Trophoblast cell (in vitro differentiated cells and primary cell): Measurements from ENCODE around the gene ZSWIM6.

Experiments used
- DNase-seq, 2 donors: peaks; one replicate each; pipeline ENCODE4 v3.0.0-alpha.2; 2016
- H2AFZ ChIP-seq: 2 replicates; pipeline ENCODE4 v1.6.1; 2013; ENCODE audit warnings: low read length, moderate library complexity, mild to moderate bottlenecking; ENCODE audit not compliant: insufficient read depth, poor library complexity
- H2AK5ac ChIP-seq: 2 replicates; pipeline ENCODE4 v1.6.1; 2013; ENCODE audit warnings: mild to moderate bottlenecking, low read length
- H2BK120ac ChIP-seq: 2 replicates; pipeline ENCODE4 v1.6.1; 2013; ENCODE audit warnings: low read length, mild to moderate bottlenecking, moderate library complexity; ENCODE audit not compliant: insufficient read depth, poor library complexity
- H2BK12ac ChIP-seq: 2 replicates; pipeline ENCODE4 v1.6.1; 2013; ENCODE audit warnings: mild to moderate bottlenecking, low read length, moderate library complexity
- H2BK5ac ChIP-seq: 2 replicates; pipeline ENCODE4 v1.6.1; 2013; ENCODE audit warnings: low read length, low read depth, moderate library complexity, mild to moderate bottlenecking; ENCODE audit not compliant: poor library complexity
- H3K14ac ChIP-seq: 2 replicates; pipeline ENCODE4 v1.6.1; 2013; ENCODE audit warnings: mild to moderate bottlenecking, low read length
- H3K18ac ChIP-seq: 2 replicates; pipeline ENCODE4 v1.6.1; 2013; ENCODE audit warnings: mild to moderate bottlenecking, low read length
- H3K23ac ChIP-seq: 2 replicates; pipeline ENCODE4 v1.6.1; 2013; ENCODE audit warnings: low read length
- H3K27ac ChIP-seq: 2 replicates; pipeline ENCODE4 v1.5.1; 2013; ENCODE audit warnings: low read depth, mild to moderate bottlenecking, inconsistent platforms, low read length, moderate library complexity
- H3K27me3 ChIP-seq: 2 replicates; pipeline ENCODE4 v1.6.1; 2013; ENCODE audit warnings: inconsistent platforms, mild to moderate bottlenecking, low read length, moderate library complexity; ENCODE audit not compliant: insufficient read depth
- H3K36me3 ChIP-seq, 2 experiments: 1 replicate in 1 of 2; 2 replicates in 1 of 2; pipeline ENCODE4 v1.6.1; 2013; ENCODE audit warnings: low read length in 2 of 2, mild to moderate bottlenecking in 2 of 2, moderate library complexity in 1 of 2; ENCODE audit not compliant: insufficient read depth in 2 of 2, control insufficient read depth in 1 of 2
- H3K4ac ChIP-seq: 2 replicates; pipeline ENCODE4 v1.6.1; 2013; ENCODE audit warnings: low read depth, mild to moderate bottlenecking, low read length, moderate library complexity
- H3K4me1 ChIP-seq, 2 experiments: 1 replicate in 1 of 2; 2 replicates in 1 of 2; pipeline ENCODE4 v1.6.1; 2013; ENCODE audit warnings: low read length in 2 of 2, mild to moderate bottlenecking in 2 of 2, moderate library complexity in 1 of 2; ENCODE audit not compliant: insufficient read depth in 2 of 2, control insufficient read depth in 1 of 2
- H3K4me2 ChIP-seq: 2 replicates; pipeline ENCODE4 v1.6.1; 2013; ENCODE audit warnings: inconsistent platforms, mild to moderate bottlenecking, low read length, moderate library complexity
- H3K4me3 ChIP-seq: 2 replicates; pipeline ENCODE4 v1.5.1; 2013; ENCODE audit warnings: mild to moderate bottlenecking, low read depth, low read length, inconsistent platforms
- H3K79me1 ChIP-seq: one replicate; pipeline ENCODE4 v1.6.1; 2013; ENCODE audit warnings: low read length
- H3K79me2 ChIP-seq: 2 replicates; pipeline ENCODE4 v1.6.1; 2013; ENCODE audit warnings: low read length, mild to moderate bottlenecking; ENCODE audit not compliant: control insufficient read depth, insufficient read depth, poor library complexity
- H3K9ac ChIP-seq: 2 replicates; pipeline ENCODE4 v1.6.1; 2013; ENCODE audit warnings: mild to moderate bottlenecking, low read length
- H3K9me3 ChIP-seq: 2 replicates; pipeline ENCODE4 v1.6.1; 2013; ENCODE audit warnings: low read depth, mild to moderate bottlenecking, control low read depth, inconsistent platforms, low read length; ENCODE audit not compliant: insufficient read depth
- H4K12ac ChIP-seq: 2 replicates; pipeline ENCODE4 v1.6.1; 2013; ENCODE audit warnings: low read depth, mild to moderate bottlenecking, low read length, moderate library complexity
- H4K8ac ChIP-seq: 2 replicates; pipeline ENCODE4 v1.6.1; 2013; ENCODE audit warnings: low read depth, mild to moderate bottlenecking, low read length, moderate library complexity
- H4K91ac ChIP-seq: one replicate; pipeline ENCODE4 v1.6.1; 2013; ENCODE audit warnings: low read depth, mild to moderate bottlenecking, low read length, moderate library complexity
- WGBS: extraction: QIAGEN DNeasy Blood & Tissue Kit; methylation state at CpG from one replicate; pipeline ENCODE4 v1.1.7; 2013; ENCODE audit warnings: missing lambda C conversion rate; ENCODE audit not compliant: insufficient read length, insufficient coverage; ENCODE audit errors: extremely low coverage; 5-methylcytosine and 5-hydroxymethylcytosine counted together

The ZSWIM6 gene

DNA sequence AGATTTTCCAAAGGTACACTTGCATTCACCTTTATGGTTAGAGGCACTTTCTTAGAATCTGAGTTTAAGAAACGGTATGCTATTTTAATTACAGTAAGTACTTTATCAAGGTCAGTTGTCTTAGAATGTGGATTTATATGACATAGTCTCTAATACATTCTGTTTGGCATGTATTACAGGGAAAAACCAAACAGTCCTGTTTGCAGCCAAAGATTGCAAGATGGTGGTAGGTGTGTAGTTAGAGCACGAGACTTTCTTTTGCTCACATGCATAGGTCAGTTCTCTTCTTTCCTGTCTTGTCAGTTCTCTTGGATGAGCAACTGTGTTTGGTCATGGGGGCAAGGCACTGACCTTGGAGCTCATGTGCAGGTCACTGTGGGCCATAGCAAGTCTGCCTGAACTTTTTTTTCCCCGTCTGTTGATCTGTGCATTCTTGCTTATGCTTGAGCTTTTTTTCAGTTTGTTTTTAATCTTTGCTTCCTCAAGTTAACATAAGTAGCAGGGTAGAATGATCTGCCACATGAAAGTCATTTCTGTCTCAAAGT is 20.6 kb downstream of the ZSWIM6 start:
- Histone ChIP-seq H4K8ac (no peak overlapping the region), H3K9ac (no peak overlapping the region), H2BK12ac (no peak overlapping the region), H3K27ac (no peak overlapping the region), H4K91ac (no peak overlapping the region), H3K23ac (no peak overlapping the region), H3K4ac (no peak overlapping the region), H2AFZ (no peak overlapping the region), H2AK5ac (no peak overlapping the region), H3K14ac (no peak overlapping the region), H3K79me1 (no peaks in the 10 kb centered on the region), H3K4me2 (no peak overlapping the region), H2BK5ac (no peak overlapping the region), H3K36me3 (peaks cover 0 to 1% of the 10 kb centered on the region in 2 experiments), H3K4me1 (peaks cover 0 to 2% of the 10 kb centered on the region in 2 experiments), H3K27me3 (no peaks in the 10 kb centered on the region), H3K4me3 (no peak overlapping the region), H2BK120ac (no peak overlapping the region), H3K9me3 (no peaks in the 10 kb centered on the region), H3K18ac (no peak overlapping the region), H4K12ac (no peak overlapping the region), H3K79me2 (no peaks in the 10 kb centered on the region)
- WGBS: no CpG with 5 or more reads among the region's 3 CpGs
- DNase-seq: no peak

DNA sequence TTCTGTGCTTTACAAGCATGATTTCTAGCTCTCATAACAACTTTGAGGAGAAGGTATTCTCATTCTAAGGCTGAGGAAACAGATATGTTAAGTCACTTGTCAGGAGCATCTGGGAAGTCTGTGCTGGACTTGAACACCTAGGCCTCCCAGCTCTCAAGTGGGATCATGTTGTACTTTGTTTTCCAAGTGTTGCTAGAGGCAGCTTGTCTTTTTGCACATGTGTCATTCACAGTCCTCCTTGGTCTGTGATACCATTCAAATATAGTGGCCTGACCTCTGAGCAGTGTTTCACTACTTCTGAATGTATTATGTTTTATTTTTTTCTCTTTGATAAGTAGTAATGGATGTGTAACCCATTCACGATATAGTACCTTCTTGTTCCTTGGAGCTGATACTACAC is 21.2 kb downstream of the ZSWIM6 start:
- Histone ChIP-seq H4K12ac (no peak overlapping the region), H3K9me3 (no peaks in the 10 kb centered on the region), H3K4me3 (no peak overlapping the region), H3K79me2 (no peaks in the 10 kb centered on the region), H3K4ac (no peak overlapping the region), H3K14ac (no peak overlapping the region), H2BK5ac (no peak overlapping the region), H3K36me3 (peaks cover 0 to 1% of the 10 kb centered on the region in 2 experiments), H3K23ac (no peak overlapping the region), H4K8ac (no peak overlapping the region), H3K27ac (no peak overlapping the region), H3K4me2 (no peak overlapping the region), H2AK5ac (no peak overlapping the region), H3K4me1 (peaks cover 0 to 2% of the 10 kb centered on the region in 2 experiments), H3K18ac (no peak overlapping the region), H3K27me3 (no peaks in the 10 kb centered on the region), H3K79me1 (no peaks in the 10 kb centered on the region), H2AFZ (no peak overlapping the region), H2BK120ac (no peak overlapping the region), H4K91ac (no peak overlapping the region), H3K9ac (no peak overlapping the region), H2BK12ac (no peak overlapping the region)
- no peak for DNase-seq
- WGBS: no CpG with 5 or more reads among the region's 1 CpG

DNA sequence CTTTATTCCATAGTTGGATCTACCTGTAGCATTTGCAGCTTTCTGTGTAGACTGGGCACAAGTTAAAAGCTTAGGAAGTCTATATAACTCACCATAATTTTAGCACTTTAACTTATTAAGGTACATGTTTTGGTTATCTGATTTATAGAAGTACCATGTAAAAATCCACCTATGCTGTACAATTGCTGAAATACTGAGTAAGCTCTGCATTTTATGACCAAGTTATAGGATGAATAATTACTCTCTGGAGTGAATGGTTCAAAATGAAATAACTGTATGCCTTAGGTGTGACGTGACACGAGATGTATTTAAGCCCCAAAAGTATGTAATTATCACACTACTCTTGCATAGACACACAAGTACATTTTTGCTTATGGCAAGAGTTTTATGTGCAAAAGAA is 22.1 kb downstream of the ZSWIM6 start:
- H4K91ac ChIP-seq: no peak overlapping the region
- no peak overlapping the region for H3K14ac ChIP-seq
- no peak overlapping the region for H2AK5ac ChIP-seq
- peaks cover 0 to 2% of the 10 kb centered on the region in 2 experiments for H3K4me1 ChIP-seq
- no peak overlapping the region for H2AFZ ChIP-seq
- H3K4ac ChIP-seq: no peak overlapping the region
- DNase-seq: no peak
- no peak overlapping the region for H4K12ac ChIP-seq
- no peak overlapping the region for H3K27ac ChIP-seq
- no peak overlapping the region for H2BK120ac ChIP-seq
- H3K18ac ChIP-seq: no peak overlapping the region
- no peaks in the 10 kb centered on the region for H3K79me1 ChIP-seq
- no peak overlapping the region for H2BK12ac ChIP-seq
- peaks cover 0 to 1% of the 10 kb centered on the region in 2 experiments for H3K36me3 ChIP-seq
- no peak overlapping the region for H3K4me3 ChIP-seq
- H3K9ac ChIP-seq: no peak overlapping the region
- no CpG with 5 or more reads among the region's 2 CpGs for WGBS
- no peak overlapping the region for H3K4me2 ChIP-seq
- no peaks in the 10 kb centered on the region for H3K79me2 ChIP-seq
- H3K9me3 ChIP-seq: no peaks in the 10 kb centered on the region
- H2BK5ac ChIP-seq: no peak overlapping the region
- no peak overlapping the region for H3K23ac ChIP-seq
- H3K27me3 ChIP-seq: no peaks in the 10 kb centered on the region
- H4K8ac ChIP-seq: no peak overlapping the region

DNA sequence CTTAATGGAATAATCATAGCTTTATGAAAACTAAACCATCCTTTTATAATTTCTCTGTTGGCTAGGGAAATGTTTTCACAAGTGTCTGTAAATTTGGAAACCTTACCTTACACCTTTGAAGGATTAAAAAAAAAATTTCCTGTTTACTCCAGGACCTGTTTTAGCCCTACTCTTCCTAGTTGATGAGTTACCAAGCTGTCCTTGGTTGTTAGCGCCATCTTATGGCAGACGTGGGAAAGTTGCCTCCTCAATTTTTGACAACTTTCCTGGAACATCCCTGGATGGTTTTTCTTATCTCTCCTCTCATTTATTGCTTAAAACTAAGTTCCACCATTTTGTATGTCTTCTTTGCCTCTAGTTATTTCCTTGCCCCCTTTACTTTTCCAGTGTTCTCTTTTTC is 25.7 kb downstream of the ZSWIM6 start:
- no peak overlapping the region for H3K23ac ChIP-seq
- no peak overlapping the region for H4K91ac ChIP-seq
- H2BK120ac ChIP-seq: no peak overlapping the region
- no peak overlapping the region for H3K27ac ChIP-seq
- H3K4me2 ChIP-seq: no peak overlapping the region
- H2BK12ac ChIP-seq: no peak overlapping the region
- H2AK5ac ChIP-seq: no peak overlapping the region
- H3K9ac ChIP-seq: no peak overlapping the region
- H3K9me3 ChIP-seq: no peaks in the 10 kb centered on the region
- H2AFZ ChIP-seq: no peak overlapping the region
- H3K36me3 ChIP-seq: peaks cover 0 to 1% of the 10 kb centered on the region in 2 experiments
- no peaks in the 10 kb centered on the region for H3K79me2 ChIP-seq
- H4K8ac ChIP-seq: no peak overlapping the region
- H3K18ac ChIP-seq: no peak overlapping the region
- no peaks in the 10 kb centered on the region for H3K27me3 ChIP-seq
- DNase-seq: peak in 1 of 2 donors; percentile 43
- no peak overlapping the region for H2BK5ac ChIP-seq
- no CpG with 5 or more reads among the region's 2 CpGs for WGBS
- no peak overlapping the region for H3K4ac ChIP-seq
- peaks cover 0 to 2% of the 10 kb centered on the region in 2 experiments for H3K4me1 ChIP-seq
- no peak overlapping the region for H3K4me3 ChIP-seq
- no peaks in the 10 kb centered on the region for H3K79me1 ChIP-seq
- H4K12ac ChIP-seq: no peak overlapping the region
- H3K14ac ChIP-seq: no peak overlapping the region
